PC-3 (cell line): ENCODE data around the gene TMEM256.

Experiments
- CTCF ChIP-seq: fragments of 300-600 bp; sonication (generic); conservative IDR thresholded peaks from 2 replicates; pipeline ENCODE4 v1.5.1; 2017; ENCODE audit warnings: antibody characterized with exemption, low read depth, mild to moderate bottlenecking, low read length
- EZH2 ChIP-seq: fragments of 300-600 bp; sonication (generic); IDR thresholded peaks from one replicate; pipeline ENCODE4 v1.6.1; 2017; ENCODE audit warnings: antibody characterized with exemption, mild to moderate bottlenecking, low read length; ENCODE audit not compliant: unreplicated experiment

GRCh38 chr17:7428557-7428956 lies 24.7 kb upstream of the TMEM256 start, which contains the start of gene SPEM3:
- TF ChIP-seq EZH2 (no peak), CTCF (no peak)
